ENCODE measurements around the gene CDCP1. TPM values are rescaled to one million over a fixed set of nuclear protein-coding genes. Genes with fewer than 3 reads are reported as not detected.
A peak's percentile ranks its signal among the peaks of the same experiment; 100 is the strongest.

Gene CDCP1, protein sequence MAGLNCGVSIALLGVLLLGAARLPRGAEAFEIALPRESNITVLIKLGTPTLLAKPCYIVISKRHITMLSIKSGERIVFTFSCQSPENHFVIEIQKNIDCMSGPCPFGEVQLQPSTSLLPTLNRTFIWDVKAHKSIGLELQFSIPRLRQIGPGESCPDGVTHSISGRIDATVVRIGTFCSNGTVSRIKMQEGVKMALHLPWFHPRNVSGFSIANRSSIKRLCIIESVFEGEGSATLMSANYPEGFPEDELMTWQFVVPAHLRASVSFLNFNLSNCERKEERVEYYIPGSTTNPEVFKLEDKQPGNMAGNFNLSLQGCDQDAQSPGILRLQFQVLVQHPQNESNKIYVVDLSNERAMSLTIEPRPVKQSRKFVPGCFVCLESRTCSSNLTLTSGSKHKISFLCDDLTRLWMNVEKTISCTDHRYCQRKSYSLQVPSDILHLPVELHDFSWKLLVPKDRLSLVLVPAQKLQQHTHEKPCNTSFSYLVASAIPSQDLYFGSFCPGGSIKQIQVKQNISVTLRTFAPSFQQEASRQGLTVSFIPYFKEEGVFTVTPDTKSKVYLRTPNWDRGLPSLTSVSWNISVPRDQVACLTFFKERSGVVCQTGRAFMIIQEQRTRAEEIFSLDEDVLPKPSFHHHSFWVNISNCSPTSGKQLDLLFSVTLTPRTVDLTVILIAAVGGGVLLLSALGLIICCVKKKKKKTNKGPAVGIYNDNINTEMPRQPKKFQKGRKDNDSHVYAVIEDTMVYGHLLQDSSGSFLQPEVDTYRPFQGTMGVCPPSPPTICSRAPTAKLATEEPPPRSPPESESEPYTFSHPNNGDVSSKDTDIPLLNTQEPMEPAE
- 1 to 10 TPM; 5.3 to 7.0 TPM for total RNA-seq

DNA sequence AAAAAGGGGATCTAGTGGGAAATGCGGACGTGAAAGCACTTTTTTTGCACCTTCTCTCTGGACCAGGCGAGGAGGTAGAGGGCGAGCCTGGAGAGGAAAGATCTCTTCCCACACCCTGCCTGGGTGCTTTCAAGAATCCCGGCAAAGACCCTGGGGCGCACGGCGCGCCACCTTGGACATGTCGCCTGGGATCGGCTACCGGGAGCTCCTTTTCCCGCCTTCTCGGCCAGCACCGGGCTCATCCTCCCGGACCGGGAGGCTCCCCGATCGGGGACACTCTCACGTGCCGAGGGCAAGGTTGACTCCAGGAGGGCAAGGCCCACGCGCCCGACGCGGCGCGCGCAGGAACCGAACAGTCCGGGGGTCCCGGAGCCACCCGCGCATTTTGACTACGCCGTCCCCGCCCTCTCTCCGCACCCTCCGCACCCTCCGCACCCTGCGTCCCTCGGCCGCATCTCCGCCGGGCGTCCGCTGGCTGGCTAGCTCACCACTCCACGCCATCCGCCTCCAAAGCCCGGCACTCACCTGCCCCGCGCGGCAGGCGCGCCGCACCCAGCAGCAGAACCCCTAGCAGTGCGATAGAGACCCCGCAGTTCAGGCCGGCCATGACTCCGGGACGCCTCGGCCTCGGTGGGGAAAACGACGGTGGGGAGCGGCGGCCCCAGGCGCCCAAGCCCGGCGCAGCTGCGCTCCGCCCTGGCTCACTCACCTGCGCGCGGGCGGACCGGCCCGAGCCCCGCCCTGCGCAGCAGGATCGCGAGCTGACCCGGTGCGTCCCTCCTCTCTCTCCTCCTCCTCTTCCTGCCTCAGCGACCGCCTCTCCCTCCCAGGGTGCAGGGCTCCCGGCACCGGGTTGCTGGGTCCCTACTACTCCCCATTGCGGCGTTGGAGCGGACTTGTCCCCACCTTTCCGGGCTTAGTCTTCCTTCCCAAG lies at the start of gene CDCP1:
TSS of gene CDCP1 (minus strand) at position 698 of the 934 bp plus-strand sequence. CDS start at position 607, 91 bp downstream.
- Mint-ChIP-seq H3K4me1 (peaks cover 19% of the 10 kb centered on the region), H3K4me3 (peak within 1 kb of the TSS; percentile 73), H3K36me3 (peaks cover 8% of the 10 kb centered on the region), H3K27me3 (peaks cover 81% of the 10 kb centered on the region), H3K27ac (no peak within 1 kb of the TSS), H3K9me3 (ENCODE audit: low read depth) (peaks cover 5% of the 10 kb centered on the region)
- CTCF ChIA-PET = interaction anchor here (1.0 to 1.8 kb wide), 2 partner anchors 65 to 105 kb away, joined by 4 read pairs; no protein-coding TSS in a partner anchor
- DNase-seq (no peak), ATAC-seq (peak; percentile 62)

DNA sequence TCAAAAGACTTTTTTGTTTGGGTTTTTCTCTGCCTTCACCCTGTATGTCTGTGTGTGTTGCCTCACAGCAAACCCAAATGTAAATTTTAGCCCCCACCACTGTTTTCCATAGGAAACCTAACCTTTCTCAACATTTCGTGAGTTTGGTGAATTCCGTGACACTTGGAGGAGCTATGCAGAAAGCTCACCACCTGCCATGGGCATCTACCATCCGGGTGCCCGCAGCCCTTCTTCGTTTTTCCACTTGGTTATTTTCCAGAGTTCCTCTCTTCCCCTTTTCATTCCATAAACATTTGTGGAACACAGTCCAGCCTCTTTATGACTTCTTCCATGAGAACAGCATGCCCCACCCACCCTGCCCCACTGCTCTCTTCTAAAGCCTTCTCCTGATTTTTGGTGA lies 48.6 kb upstream of the CDCP1 start:
- Mint-ChIP-seq H3K4me1 (peaks cover 10% of the 10 kb centered on the region), H3K4me3 (no peak overlapping the region)
- CTCF ChIA-PET = interaction anchor here (1.0 kb wide), 1 partner anchor 154 kb away, joined by 3 read pairs; no protein-coding TSS in a partner anchor

DNA sequence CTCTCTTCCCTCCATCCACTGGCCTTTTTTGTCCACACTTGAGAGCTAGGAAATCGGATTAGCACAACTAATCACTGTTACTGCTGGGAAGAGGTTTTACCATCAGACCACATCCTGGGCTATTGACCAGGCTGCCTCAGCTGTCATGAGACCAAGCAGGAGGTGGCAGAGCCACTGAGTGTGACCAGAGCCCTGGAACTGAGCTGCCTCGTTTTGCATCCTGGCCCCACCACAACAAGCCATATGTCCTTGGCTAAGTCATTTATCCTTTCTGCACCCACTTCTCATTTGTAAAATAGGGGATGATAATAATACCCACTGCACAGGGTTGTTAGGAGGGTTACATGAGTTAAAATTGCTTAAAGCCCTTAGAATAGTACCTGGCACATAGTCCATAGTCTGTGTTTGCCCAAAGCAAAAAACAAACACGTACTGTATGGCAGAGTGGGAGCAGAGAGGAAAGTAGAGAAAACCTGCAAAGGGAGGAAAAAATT lies 45.8 kb upstream of the CDCP1 start:
- Mint-ChIP-seq H3K27me3 (peaks cover 30% of the 10 kb centered on the region), H3K4me3 (no peak overlapping the region), H3K36me3 (no peaks in the 10 kb centered on the region), H3K27ac (no peak overlapping the region), H3K4me1 (peaks cover 30% of the 10 kb centered on the region), H3K9me3 (ENCODE audit: low read depth) (no peaks in the 10 kb centered on the region)
- CTCF ChIA-PET = interaction anchor here (1.2 kb wide), 1 partner anchor 18 kb away, joined by 6 read pairs; no protein-coding TSS in a partner anchor
- ATAC-seq = no peak
- DNase-seq = peak; percentile 47

More for the DNA sequence above, 48.6 kb upstream of the CDCP1 start:
- no peaks in the 10 kb centered on the region for H3K36me3 Mint-ChIP-seq
- ATAC-seq = no peak
- H3K27ac Mint-ChIP-seq = no peak overlapping the region
- DNase-seq = no peak
- H3K27me3 Mint-ChIP-seq = peaks cover 55% of the 10 kb centered on the region
- no peaks in the 10 kb centered on the region for H3K9me3 Mint-ChIP-seq (ENCODE audit: low read depth)

DNA sequence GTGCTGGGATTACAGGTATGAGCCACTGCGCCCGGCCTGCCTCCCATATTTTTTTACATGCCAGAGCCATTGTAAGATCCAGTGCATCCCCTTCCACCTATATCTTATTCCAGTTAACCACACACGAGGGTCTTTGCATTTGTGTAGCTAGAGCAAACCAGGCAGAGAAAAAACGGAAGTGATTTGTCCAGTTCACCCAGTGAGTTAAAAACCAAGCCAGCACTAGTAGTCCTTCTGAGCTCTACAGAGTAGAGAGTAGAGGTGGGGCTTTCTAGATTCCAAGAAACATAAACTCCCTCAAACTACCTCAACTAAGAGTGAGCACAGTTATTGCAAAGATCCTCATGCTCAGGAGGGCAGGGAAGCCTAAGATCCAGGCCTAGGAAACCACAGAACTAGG lies 45.2 kb upstream of the CDCP1 start:
- peaks cover 35% of the 10 kb centered on the region for H3K4me1 Mint-ChIP-seq
- no peak for ATAC-seq
- H3K4me3 Mint-ChIP-seq = no peak overlapping the region
- DNase-seq = no peak
- no peaks in the 10 kb centered on the region for H3K9me3 Mint-ChIP-seq (ENCODE audit: low read depth)
- no peaks in the 10 kb centered on the region for H3K36me3 Mint-ChIP-seq
- CTCF ChIA-PET = interaction anchor here (1.2 to 1.3 kb wide), 2 partner anchors 19 to 25 kb away, joined by 3 to 6 read pairs; no protein-coding TSS in a partner anchor
- H3K27ac Mint-ChIP-seq = no peak overlapping the region
- H3K27me3 Mint-ChIP-seq = peaks cover 27% of the 10 kb centered on the region

DNA sequence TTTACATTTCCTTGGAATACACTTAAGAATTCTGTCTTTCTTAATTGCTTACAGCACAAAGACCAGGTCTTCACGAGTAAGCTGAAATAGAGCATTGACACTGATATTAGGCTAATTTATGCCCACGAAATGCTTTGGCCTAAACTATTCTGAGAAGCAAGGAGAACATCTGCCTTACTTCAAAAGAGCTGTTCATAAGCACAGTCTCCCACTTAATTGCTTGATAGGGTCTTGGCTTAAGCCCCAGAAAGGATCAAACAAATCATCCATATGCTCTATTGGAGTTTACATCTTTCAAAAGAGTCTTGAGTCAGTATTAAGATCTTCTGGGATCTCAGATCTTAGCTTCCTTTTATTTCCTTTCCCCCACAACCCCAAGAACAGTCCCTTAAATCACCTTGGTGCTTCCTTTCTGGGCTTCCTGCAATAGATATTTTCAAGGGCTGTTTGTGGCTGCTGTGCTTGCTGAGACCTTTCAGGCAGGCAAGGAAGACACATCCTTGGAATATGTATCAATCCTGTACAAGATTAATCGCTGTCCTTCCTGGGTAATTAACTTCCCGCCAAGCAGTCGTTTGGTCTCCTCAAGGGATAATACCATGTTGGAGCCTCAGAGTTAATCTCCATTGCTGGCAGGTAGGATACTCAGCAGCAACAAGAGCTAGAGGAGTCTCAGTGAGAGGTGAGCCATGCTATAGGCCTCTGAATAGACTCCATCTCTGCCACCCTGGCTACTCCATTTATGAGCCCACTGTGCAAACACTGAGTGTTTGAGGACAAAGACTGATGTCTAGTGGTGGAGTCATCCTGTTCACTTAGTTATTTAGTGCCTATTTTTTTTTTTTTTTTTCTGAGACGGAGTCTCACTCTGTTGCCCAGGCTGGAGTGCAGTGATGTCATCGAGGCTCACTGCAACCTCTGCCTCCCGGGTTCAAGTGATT lies 42.8 kb upstream of the CDCP1 start:
- H3K4me1 Mint-ChIP-seq = peaks cover 44% of the 10 kb centered on the region
- DNase-seq (no peak), ATAC-seq (no peak)
- no peaks in the 10 kb centered on the region for H3K9me3 Mint-ChIP-seq (ENCODE audit: low read depth)
- H3K4me3 Mint-ChIP-seq = no peak overlapping the region
- no peaks in the 10 kb centered on the region for H3K36me3 Mint-ChIP-seq
- no peak overlapping the region for H3K27ac Mint-ChIP-seq
- CTCF ChIA-PET = interaction anchor here (1.1 to 1.7 kb wide), 3 partner anchors 21 to 147 kb away, joined by 3 to 6 read pairs (median 5); no protein-coding TSS in a partner anchor
- peaks cover 16% of the 10 kb centered on the region for H3K27me3 Mint-ChIP-seq

DNA sequence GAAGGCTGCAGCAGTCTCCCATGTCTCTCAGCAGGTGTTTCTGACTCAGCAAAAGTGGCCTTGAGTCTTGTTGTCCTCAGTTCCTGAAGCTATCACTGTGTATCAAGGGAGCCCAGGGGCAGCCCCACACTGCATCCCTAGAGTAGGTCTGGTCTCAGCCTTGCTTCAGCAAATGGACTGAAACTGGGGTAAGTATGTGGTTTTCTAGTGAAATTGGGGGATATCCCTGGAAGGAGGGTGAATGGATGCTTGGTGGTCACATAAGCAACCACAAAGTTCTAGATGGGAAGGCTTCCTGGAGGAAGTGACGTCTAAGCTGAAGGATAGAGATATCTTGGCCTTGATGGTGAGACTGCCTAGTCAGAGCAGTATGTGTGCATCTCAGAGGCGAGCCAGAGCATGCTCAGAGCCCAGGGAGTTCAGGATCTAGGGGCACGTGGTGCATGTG lies 41.5 kb upstream of the CDCP1 start:
- H3K9me3 Mint-ChIP-seq (ENCODE audit: low read depth) = no peaks in the 10 kb centered on the region
- H3K27me3 Mint-ChIP-seq = peaks cover 16% of the 10 kb centered on the region
- H3K27ac Mint-ChIP-seq = peak overlapping the region; percentile 39
- peak; percentile 66 for ATAC-seq
- CTCF ChIA-PET = interaction anchor here (1.5 kb wide), 1 partner anchor 146 kb away, joined by 3 read pairs; no protein-coding TSS in a partner anchor
- peak; percentile 46 for DNase-seq
- no peak overlapping the region for H3K4me3 Mint-ChIP-seq
- H3K4me1 Mint-ChIP-seq = peaks cover 47% of the 10 kb centered on the region
- H3K36me3 Mint-ChIP-seq = no peaks in the 10 kb centered on the region

DNA sequence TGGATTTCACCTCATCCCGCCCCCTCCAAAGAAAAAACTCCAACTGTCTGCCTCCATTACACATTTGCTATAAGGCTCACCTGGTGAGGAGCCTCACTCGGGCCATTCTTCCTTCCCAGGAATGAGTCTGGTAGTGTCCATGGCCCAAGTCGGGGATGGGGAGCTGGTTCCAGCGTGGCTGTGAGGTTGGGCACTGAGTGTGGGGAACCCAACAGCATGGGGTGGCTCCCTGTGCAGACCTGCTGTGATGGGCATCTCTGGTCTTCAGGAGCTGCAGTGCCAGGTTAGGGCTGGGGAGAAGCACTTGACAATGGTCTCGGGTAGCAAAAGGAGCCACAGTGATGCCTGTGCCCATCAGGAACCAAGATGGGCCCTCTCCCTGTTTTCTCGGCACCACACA lies 40.7 kb upstream of the CDCP1 start:
- Mint-ChIP-seq H3K4me3 (no peak overlapping the region), H3K27me3 (peaks cover 13% of the 10 kb centered on the region), H3K27ac (no peak overlapping the region), H3K36me3 (no peaks in the 10 kb centered on the region), H3K9me3 (ENCODE audit: low read depth) (no peaks in the 10 kb centered on the region), H3K4me1 (peaks cover 44% of the 10 kb centered on the region)
- no peak for DNase-seq
- CTCF ChIA-PET = no interaction called here
- ATAC-seq = no peak

DNA sequence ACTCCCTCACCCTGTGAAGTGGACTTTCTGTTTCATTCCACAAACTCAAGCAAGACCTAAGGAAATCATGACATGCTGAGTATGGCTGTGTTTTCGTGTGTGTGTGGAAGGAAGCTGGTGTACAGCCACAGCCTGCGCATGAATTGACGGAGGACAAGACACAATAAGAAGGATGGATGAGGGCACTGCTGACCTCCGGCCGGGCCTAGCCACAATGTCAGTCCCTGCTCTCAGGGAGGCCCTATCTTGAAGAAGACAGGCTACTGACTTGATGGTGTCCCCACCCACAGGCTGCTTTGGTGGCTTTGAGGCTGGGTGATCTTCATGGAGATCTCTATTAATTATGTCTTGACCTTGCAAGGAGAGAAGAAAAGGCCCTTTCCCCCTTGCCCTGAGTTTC lies 39.3 kb upstream of the CDCP1 start:
- Mint-ChIP-seq H3K4me1 (peaks cover 37% of the 10 kb centered on the region), H3K4me3 (no peak overlapping the region), H3K36me3 (no peaks in the 10 kb centered on the region), H3K9me3 (ENCODE audit: low read depth) (no peaks in the 10 kb centered on the region), H3K27ac (no peak overlapping the region), H3K27me3 (peaks cover 22% of the 10 kb centered on the region)
- CTCF ChIA-PET = interaction anchor here (1.7 kb wide), 1 partner anchor 25 kb away, joined by 6 read pairs; no protein-coding TSS in a partner anchor
- DNase-seq (no peak), ATAC-seq (no peak)

DNA sequence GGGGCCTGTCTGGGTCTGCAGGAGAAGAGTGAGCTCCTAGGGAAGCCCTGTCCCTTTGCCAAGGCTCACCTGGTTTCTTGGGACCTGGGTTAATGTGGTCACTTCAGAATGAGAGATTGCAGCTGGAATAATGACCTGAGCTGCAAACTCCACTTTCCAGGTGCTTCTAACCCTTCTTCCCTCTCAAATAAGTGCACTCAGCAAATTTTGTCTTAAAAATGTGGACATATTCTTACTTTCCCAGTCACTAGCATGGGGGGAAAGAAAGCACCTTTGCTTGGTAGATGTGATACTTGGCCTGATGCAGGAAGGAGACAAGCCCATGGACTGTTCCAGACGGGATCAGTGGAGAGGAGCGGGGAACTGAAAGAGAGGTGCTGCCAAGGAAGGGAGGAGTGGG lies 38.9 kb upstream of the CDCP1 start:
- ATAC-seq (no peak), DNase-seq (no peak)
- no peak overlapping the region for H3K27ac Mint-ChIP-seq
- H3K4me1 Mint-ChIP-seq = peaks cover 37% of the 10 kb centered on the region
- peaks cover 25% of the 10 kb centered on the region for H3K27me3 Mint-ChIP-seq
- H3K9me3 Mint-ChIP-seq (ENCODE audit: low read depth) = no peaks in the 10 kb centered on the region
- H3K4me3 Mint-ChIP-seq = no peak overlapping the region
- CTCF ChIA-PET = interaction anchor here (0.8 to 2.0 kb wide), 3 partner anchors 25 to 148 kb away, joined by 3 to 6 read pairs (median 6); no protein-coding TSS in a partner anchor
- no peaks in the 10 kb centered on the region for H3K36me3 Mint-ChIP-seq

DNA sequence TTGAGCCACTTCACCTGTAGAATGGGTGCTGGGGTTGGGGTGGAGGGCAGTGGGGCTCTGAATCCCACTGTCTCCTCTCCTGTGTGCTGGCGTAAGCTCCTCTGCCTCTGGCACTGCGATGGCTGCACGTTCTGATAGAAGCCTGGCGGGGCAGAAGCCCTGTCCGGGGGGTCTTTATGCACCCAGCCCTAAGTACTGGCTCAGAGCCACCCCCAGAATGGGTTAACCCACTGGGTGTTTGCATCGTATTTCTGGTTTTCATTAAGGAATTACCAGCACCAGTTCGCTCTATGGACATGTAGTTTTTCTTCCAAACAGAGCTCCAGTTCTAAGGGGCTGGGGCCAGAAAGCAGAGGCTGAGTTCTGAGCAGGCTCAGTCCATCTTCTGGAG lies 37.7 kb upstream of the CDCP1 start:
- Mint-ChIP-seq H3K27ac (no peak overlapping the region), H3K27me3 (peaks cover 37% of the 10 kb centered on the region), H3K9me3 (ENCODE audit: low read depth) (no peaks in the 10 kb centered on the region), H3K4me1 (peaks cover 35% of the 10 kb centered on the region), H3K4me3 (no peak overlapping the region), H3K36me3 (no peaks in the 10 kb centered on the region)
- ATAC-seq = no peak
- DNase-seq = no peak
- CTCF ChIA-PET = interaction anchor here (0.7 to 2.0 kb wide), 2 partner anchors 26 to 143 kb away, joined by 3 to 6 read pairs; no protein-coding TSS in a partner anchor

Measured in activated CD8-positive, alpha-beta memory T cell treated with anti-CD3 and anti-CD28 coated beads, Interleukin-2, amount 10 ng/mL, durations not matched to agents 7 days and 5 days (primary cell).